ENCODE data around the gene DDR2.

DDR2 gene

DNA sequence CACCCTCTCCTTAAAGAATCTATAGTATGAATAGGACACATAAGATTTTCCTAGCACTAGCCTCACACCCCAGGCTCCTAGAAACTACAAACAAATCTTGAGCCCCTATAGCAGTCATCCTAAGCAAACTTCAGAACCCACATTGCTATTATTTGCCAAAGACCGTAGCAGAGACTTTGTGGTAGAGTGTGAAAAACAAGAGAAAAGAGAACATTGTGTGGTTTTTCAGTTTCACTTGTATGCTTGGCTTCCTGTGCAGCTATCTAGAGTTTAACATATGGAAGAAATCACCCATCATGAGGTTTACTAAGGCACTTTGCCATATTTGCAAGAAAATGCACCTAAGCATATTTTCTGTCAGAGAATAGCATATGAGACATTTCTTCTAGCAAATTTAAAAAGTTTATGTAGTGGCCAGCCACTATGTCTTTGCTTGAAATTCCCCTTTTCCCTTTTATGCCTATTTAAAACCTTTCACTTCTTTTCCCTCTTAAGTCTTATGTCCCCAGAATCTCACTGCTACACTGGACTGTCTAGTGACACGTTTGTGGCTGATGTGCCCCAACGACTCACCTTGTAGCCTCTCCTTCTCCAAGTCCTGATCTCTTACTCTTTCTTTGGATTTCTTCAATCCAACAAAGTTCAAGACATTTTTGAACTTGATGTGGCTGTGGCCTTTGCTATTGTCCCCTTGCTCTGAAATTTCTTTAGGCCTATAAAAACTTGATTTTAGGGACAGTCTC, 203.1 kb downstream of the DDR2 start:
- Histone ChIP-seq H3K4me3 (ENCODE audit: low read depth in 1 of 2, low read length in 1 of 2) (no peak overlapping the region), H3K27me3 (peaks cover 29% of the 10 kb centered on the region), H3K27ac (no peak overlapping the region), H3K4me1 (ENCODE audit: control insufficient read depth in 1 of 2, insufficient read depth in 1 of 2, low read depth in 1 of 2, low read length in 1 of 2) (no peaks in the 10 kb centered on the region), H3K36me3 (no peaks in the 10 kb centered on the region), H3K9me3 (peaks cover 9% of the 10 kb centered on the region)
- TF ChIP-seq CTCF (IDR thresholded peaks at IDR 0.05) = no peak

All from neutrophil (primary cell).